GM21717 (cell line): Measurements from ENCODE around the gene HSDL1.
A peak's percentile ranks its signal among the peaks of the same experiment; 100 is the strongest.

Experiments used
- ATAC-seq: cut with Tn5 transposase; IDR thresholded peaks from one replicate; pipeline ENCODE4 v1.9.1; 2021; ENCODE audit warnings: mild to moderate bottlenecking, moderate library complexity; ENCODE audit not compliant: unreplicated experiment

HSDL1 gene

GRCh38 chr16:84110527-84110926, 34.5 kb downstream of the HSDL1 start:
- no peak for ATAC-seq

DNA sequence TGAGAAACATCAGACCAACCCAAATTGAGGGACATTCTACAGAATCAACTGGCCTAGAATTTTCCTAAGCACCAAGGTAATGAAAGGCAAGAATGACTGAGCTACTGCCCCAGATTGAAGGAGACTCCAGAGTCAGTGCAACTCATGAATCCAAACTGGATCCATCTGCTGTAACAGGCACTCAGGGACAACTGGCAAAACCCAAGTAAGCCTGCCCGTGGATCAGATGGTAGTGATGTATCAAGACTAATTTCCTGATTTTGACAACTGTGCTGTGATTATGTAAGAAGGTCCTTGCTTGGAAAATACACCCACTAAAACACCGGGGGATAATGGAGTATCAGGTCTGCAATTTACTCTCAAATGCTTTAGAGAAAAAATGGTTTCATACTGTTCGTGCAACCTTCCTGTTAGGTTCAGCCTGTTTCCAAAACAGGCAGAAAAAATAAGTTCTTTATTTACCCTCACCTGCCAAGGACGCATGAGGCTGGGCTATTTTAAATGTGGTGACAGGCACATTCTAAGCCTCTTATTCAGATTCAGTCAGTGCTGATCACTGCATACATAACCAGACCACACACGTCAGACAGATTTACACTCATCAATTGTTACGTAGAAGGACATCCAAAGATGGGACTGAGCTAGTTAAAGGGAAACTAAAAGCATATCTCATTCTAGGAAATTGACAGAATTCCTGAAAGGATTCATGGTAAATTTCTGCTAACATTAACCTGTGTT, 35.2 kb downstream of the HSDL1 start:
- ATAC-seq, result no peak

GRCh38 chr16:84107921-84108320, 37.1 kb downstream of the HSDL1 start:
- no peak for ATAC-seq

DNA sequence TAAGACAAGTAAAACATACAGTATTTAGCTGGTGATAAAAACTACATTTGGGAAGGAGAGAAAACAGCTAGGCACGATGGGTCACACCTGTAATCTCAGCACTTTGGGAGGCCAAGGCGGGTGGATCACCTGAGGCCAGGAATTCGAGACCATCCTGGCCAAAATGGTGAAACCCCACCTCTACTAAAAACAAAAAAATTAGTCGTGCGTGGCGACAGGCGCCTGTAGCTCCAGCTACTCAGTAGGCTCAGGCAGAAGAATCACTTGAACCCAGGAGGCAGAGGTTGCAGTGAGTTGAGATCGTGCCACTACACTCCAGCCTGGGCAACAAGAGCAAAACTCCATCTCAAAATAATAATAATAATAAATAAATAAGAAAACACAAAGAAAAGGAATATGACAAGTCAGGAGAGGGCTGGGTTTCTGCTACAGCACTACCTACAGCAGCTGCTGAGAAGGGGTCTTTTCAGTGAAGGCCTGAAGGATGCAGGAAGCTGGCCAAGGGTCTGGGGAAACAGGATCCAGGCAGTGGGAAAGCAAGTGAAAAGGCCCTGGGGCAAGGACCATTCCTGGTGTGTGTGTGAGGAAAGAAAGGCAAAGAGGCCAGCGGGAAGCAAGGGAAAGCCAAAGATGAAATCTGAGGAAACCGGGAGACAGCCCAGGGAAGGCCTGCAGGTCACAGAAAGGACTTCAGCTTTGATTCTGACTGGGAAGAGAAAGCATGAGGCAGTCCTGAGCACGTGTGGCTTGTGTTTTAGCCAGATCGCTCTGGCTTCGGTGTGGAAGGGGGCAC, 38.8 kb downstream of the HSDL1 start:
- ATAC-seq, result no peak

DNA sequence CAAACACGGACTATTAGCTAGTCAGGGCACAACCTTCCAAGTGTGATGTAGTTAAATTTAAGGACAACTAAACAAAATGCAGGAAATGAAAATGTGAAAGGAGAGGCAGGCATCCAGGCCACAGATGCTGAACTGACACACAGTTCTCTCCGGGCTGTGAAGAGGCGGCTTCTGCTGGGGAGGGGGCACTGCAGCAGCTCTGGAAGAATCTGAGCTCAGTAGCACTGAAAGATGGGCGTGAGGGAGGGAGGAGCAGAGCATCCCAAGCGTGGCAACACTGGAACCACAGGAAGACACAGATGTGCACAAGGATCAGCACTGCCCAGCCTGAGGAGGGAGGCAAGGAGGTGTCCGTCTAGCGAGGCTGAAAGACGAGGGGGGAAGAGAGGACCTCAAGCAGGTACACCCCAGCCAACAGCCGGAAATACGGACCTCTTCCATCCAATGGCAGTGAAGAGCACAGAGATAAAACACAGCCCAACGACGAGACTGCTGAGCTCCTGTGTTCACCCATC, 39.6 kb downstream of the HSDL1 start:
- ATAC-seq, result no peak

- no peak for ATAC-seq
These were observed 40.7 kb downstream of the HSDL1 start for GRCh38 chr16:84104231-84104630.

DNA sequence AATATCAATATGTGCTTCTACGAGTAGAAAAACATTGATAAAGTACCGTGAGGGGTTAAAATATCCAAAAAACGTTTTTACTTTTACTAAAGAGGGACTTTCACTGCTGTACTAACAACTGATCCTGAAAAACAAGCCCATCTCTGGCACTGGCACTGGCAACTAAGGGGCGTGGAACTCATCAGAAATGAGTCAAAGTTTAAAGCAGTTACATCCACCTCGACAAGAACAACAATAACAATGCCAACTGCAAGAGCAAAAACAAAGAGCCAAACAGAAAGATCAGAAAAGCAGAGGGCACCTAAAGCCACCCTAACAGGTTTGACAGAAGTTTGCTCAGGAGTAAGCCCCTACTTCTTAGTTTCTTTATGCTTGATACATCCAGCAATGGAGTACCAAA, 41.3 kb downstream of the HSDL1 start:
- no peak for ATAC-seq

GRCh38 chr16:84098939-84099338, 46.0 kb downstream of the HSDL1 start:
- no peak for ATAC-seq

- no peak for ATAC-seq
These were observed 48.5 kb downstream of the HSDL1 start for GRCh38 chr16:84096447-84097005.

DNA sequence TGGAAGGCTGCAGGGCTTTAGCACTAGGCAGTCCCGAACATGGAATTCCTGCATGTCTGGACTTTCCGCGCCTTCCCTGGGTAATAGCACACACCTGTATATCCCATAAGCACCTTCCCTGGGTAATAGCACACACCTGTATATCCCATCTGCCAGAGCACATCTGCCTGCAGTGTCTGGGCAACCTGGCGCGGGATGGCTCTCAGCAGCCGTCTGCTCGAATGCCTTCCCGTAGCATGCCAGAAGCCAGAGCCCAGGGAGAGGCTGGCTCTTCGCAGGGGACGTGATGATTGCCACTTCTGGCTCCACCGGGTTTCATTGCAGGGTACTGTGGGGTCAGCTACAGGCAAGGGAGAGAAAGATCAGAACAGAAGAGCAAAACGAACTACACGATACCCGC, 49.5 kb downstream of the HSDL1 start:
- no peak for ATAC-seq

- no peak for ATAC-seq
These were observed 51.1 kb downstream of the HSDL1 start for GRCh38 chr16:84093879-84094270.

- no peak for ATAC-seq
These were observed 51.7 kb downstream of the HSDL1 start for GRCh38 chr16:84093120-84093878.

- no peak for ATAC-seq
These were observed 53.5 kb downstream of the HSDL1 start for GRCh38 chr16:84091460-84091859.

DNA sequence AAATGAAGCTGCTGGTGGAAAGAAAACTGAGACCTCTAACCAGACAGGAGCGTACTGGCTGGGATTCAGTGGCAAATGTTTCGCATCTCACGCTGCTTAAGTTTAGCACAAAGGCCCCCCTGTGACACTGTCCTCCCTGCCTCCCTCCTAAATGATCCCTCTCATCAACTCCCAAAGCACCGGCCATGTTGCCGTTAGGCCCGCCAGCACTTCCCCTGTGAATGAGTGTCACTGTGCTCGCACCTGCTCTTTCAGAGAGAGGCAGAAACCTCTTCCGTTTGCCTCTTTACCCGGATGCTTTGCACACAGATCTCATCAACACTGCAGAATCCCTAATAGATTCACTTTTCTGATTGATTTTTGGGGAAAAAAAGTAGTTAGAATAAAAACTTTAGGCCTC, 54.8 kb downstream of the HSDL1 start:
- no peak for ATAC-seq

- peak; percentile 86 for ATAC-seq
These were observed 56.1 kb downstream of the HSDL1 start for GRCh38 chr16:84088695-84089395.

- no peak for ATAC-seq
These were observed 57.4 kb downstream of the HSDL1 start for GRCh38 chr16:84087466-84088151.

DNA sequence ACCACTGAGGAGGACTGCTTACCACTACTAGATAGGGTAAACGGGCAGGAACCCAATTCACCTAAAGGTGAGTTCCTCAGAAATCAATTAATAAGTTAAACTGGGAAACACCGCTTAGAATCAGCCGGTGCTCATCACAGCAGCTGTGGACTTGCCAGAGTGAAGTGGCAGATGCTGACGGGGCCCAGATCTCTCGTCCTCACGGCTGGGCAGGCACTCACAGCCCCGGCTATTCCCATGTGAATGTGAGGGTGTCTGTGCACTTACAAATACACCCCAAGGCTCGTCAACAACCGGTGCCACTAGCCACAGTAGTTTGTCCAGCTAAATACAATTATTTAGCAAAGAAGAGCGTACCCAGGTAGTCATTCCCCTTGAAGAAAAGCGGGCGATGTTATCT, 58.0 kb downstream of the HSDL1 start:
- no peak for ATAC-seq

- ATAC-seq, result no peak
These were observed 58.6 kb downstream of the HSDL1 start for GRCh38 chr16:84086341-84086740.

DNA sequence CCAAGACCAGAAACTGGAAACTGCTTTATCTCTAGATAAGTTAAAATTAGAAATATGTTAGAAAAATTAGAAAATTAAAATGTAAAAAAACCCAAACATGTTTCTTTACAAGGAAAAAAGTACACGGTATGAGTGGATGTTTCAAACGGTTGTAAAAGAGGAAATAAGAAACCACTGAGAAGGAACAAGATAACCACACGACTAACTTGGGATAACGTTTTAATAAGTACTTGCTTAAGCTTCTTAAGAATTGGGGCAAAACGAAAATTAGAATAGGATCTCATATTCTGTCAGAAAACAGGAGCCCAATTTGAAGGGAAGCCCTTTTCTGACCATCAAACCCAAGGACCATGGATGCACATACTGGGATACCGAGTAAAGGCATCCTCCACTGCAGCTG, 59.2 kb downstream of the HSDL1 start:
- no peak for ATAC-seq

DNA sequence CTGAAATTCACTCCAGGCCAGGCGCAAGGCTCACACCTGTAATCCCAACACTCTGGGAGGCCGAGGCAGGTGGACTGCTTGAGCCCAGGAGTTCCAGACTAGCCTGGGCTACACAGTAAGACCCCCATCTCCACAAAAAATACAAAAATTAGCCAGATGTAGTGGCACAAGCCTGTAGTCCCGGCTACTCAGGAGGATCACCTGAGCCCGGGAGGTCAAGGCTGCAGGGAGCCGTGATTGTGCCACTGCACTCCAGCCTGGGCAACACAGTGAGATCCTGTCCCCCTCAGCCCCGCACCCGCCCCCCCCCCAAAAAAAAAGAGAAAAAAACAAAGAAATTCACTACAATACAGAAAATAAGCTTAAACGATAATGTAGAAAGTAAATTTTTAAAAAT, 59.7 kb downstream of the HSDL1 start:
- no peak for ATAC-seq
